T-helper 1 cell treated with Interleukin-12 subunit alpha and Interleukin-12 subunit beta and Interleukin-4 antibody, amounts not matched to agents 30 μg/mL and 1 μg/mL, for 36 hours (primary cell): ENCODE data around the gene RAB23.

Experiments used
- H3K27ac Mint-ChIP-seq: one replicate; pipeline ENCODE4 v1.8.0; 2021; ENCODE audit warnings: mild to moderate bottlenecking, mixed read lengths
- H3K27me3 Mint-ChIP-seq: one replicate; pipeline ENCODE4 v1.8.0; 2021; ENCODE audit warnings: low read depth, mixed read lengths
- H3K36me3 Mint-ChIP-seq: one replicate; pipeline ENCODE4 v1.8.0; 2021; ENCODE audit warnings: low read depth, mixed read lengths
- H3K4me1 Mint-ChIP-seq: one replicate; pipeline ENCODE4 v1.8.0; 2021; ENCODE audit warnings: low read depth, mixed read lengths
- H3K4me3 Mint-ChIP-seq: one replicate; pipeline ENCODE4 v1.8.0; 2021; ENCODE audit warnings: mild to moderate bottlenecking, moderate library complexity, mixed read lengths
- H3K9me3 Mint-ChIP-seq: one replicate; pipeline ENCODE4 v1.8.0; 2021; ENCODE audit warnings: mixed read lengths

The RAB23 gene

GRCh38 chr6:57180596-57180995 lies 41.5 kb downstream of the RAB23 start:
- Mint-ChIP-seq H3K27me3 (no peaks in the 10 kb centered on the region), H3K4me3 (no peak overlapping the region), H3K4me1 (peaks cover 18% of the 10 kb centered on the region), H3K36me3 (peaks cover 17% of the 10 kb centered on the region), H3K27ac (no peak overlapping the region), H3K9me3 (no peaks in the 10 kb centered on the region)

- peaks cover 12% of the 10 kb centered on the region for H3K36me3 Mint-ChIP-seq
- peaks cover 39% of the 10 kb centered on the region for H3K4me1 Mint-ChIP-seq
- H3K27ac Mint-ChIP-seq: no peak overlapping the region
- no peak overlapping the region for H3K4me3 Mint-ChIP-seq
- no peaks in the 10 kb centered on the region for H3K27me3 Mint-ChIP-seq
- H3K9me3 Mint-ChIP-seq: no peaks in the 10 kb centered on the region
These were observed 44.4 kb downstream of the RAB23 start for GRCh38 chr6:57177545-57178265.

- no peak overlapping the region for H3K27ac Mint-ChIP-seq
- no peaks in the 10 kb centered on the region for H3K9me3 Mint-ChIP-seq
- H3K4me1 Mint-ChIP-seq: peaks cover 51% of the 10 kb centered on the region
- H3K27me3 Mint-ChIP-seq: no peaks in the 10 kb centered on the region
- peaks cover 10% of the 10 kb centered on the region for H3K36me3 Mint-ChIP-seq
- peak overlapping the region; percentile 94 for H3K4me3 Mint-ChIP-seq
These were observed 47.6 kb downstream of the RAB23 start for GRCh38 chr6:57174511-57174907.

- Mint-ChIP-seq H3K4me1 (peaks cover 48% of the 10 kb centered on the region), H3K36me3 (peaks cover 10% of the 10 kb centered on the region), H3K27me3 (no peaks in the 10 kb centered on the region), H3K4me3 (peak overlapping the region; percentile 94), H3K27ac (peak overlapping the region; percentile 91), H3K9me3 (no peaks in the 10 kb centered on the region)
These were observed 48.1 kb downstream of the RAB23 start for GRCh38 chr6:57173886-57174510.

GRCh38 chr6:57173056-57173885 lies 48.8 kb downstream of the RAB23 start:
- H3K36me3 Mint-ChIP-seq: peaks cover 11% of the 10 kb centered on the region
- no peaks in the 10 kb centered on the region for H3K9me3 Mint-ChIP-seq
- H3K27ac Mint-ChIP-seq: peak overlapping the region; percentile 91
- peaks cover 46% of the 10 kb centered on the region for H3K4me1 Mint-ChIP-seq
- no peaks in the 10 kb centered on the region for H3K27me3 Mint-ChIP-seq
- H3K4me3 Mint-ChIP-seq: peak overlapping the region; percentile 94

- Mint-ChIP-seq H3K4me1 (peaks cover 46% of the 10 kb centered on the region), H3K27ac (peak within 1 kb of the TSS; percentile 91), H3K4me3 (peak within 1 kb of the TSS; percentile 94), H3K36me3 (peaks cover 13% of the 10 kb centered on the region), H3K9me3 (no peaks in the 10 kb centered on the region), H3K27me3 (no peaks in the 10 kb centered on the region)
These were observed 49.7 kb downstream of the RAB23 start, which contains the start of gene BAG2 for GRCh38 chr6:57172136-57173055. BAG2 (plus strand) TSS chr6:57172326; CDS start chr6:57172698, 372 bp downstream.

GRCh38 chr6:57165080-57165479 lies 57.0 kb downstream of the RAB23 start:
- H3K36me3 Mint-ChIP-seq: peaks cover 43% of the 10 kb centered on the region
- peaks cover 3% of the 10 kb centered on the region for H3K4me1 Mint-ChIP-seq
- no peak overlapping the region for H3K27ac Mint-ChIP-seq
- no peak overlapping the region for H3K4me3 Mint-ChIP-seq
- H3K27me3 Mint-ChIP-seq: no peaks in the 10 kb centered on the region
- peaks cover 14% of the 10 kb centered on the region for H3K9me3 Mint-ChIP-seq

GRCh38 chr6:57163956-57164355 lies 58.2 kb downstream of the RAB23 start:
- Mint-ChIP-seq H3K4me1 (no peaks in the 10 kb centered on the region), H3K36me3 (peaks cover 40% of the 10 kb centered on the region), H3K27ac (no peak overlapping the region), H3K9me3 (peaks cover 14% of the 10 kb centered on the region), H3K4me3 (no peak overlapping the region), H3K27me3 (no peaks in the 10 kb centered on the region)

GRCh38 chr6:57162516-57162915 lies 59.6 kb downstream of the RAB23 start:
- H3K36me3 Mint-ChIP-seq: peaks cover 42% of the 10 kb centered on the region
- H3K27me3 Mint-ChIP-seq: no peaks in the 10 kb centered on the region
- no peak overlapping the region for H3K4me3 Mint-ChIP-seq
- no peak overlapping the region for H3K27ac Mint-ChIP-seq
- peaks cover 4% of the 10 kb centered on the region for H3K4me1 Mint-ChIP-seq
- H3K9me3 Mint-ChIP-seq: peaks cover 14% of the 10 kb centered on the region

GRCh38 chr6:57162028-57162427 lies 60.1 kb downstream of the RAB23 start:
- H3K27me3 Mint-ChIP-seq: no peaks in the 10 kb centered on the region
- peaks cover 38% of the 10 kb centered on the region for H3K36me3 Mint-ChIP-seq
- peaks cover 14% of the 10 kb centered on the region for H3K9me3 Mint-ChIP-seq
- no peak overlapping the region for H3K27ac Mint-ChIP-seq
- H3K4me3 Mint-ChIP-seq: no peak overlapping the region
- peaks cover 4% of the 10 kb centered on the region for H3K4me1 Mint-ChIP-seq

- Mint-ChIP-seq H3K9me3 (peaks cover 3% of the 10 kb centered on the region), H3K36me3 (peaks cover 34% of the 10 kb centered on the region), H3K4me1 (peaks cover 4% of the 10 kb centered on the region), H3K27ac (no peak overlapping the region), H3K27me3 (no peaks in the 10 kb centered on the region), H3K4me3 (no peak overlapping the region)
These were observed 63.0 kb downstream of the RAB23 start for GRCh38 chr6:57159127-57159526.

- Mint-ChIP-seq H3K36me3 (peaks cover 31% of the 10 kb centered on the region), H3K4me3 (no peak overlapping the region), H3K4me1 (peaks cover 4% of the 10 kb centered on the region), H3K27me3 (no peaks in the 10 kb centered on the region), H3K27ac (peak overlapping the region; percentile 20), H3K9me3 (peaks cover 3% of the 10 kb centered on the region)
These were observed 63.4 kb downstream of the RAB23 start for GRCh38 chr6:57158658-57159057.

GRCh38 chr6:57147955-57148858 lies 73.9 kb downstream of the RAB23 start:
- Mint-ChIP-seq H3K27ac (peak overlapping the region; percentile 62), H3K36me3 (peaks cover 48% of the 10 kb centered on the region), H3K27me3 (no peaks in the 10 kb centered on the region), H3K4me1 (peaks cover 19% of the 10 kb centered on the region), H3K4me3 (peak overlapping the region; percentile 64), H3K9me3 (no peaks in the 10 kb centered on the region)
